SKM-1 treated with dmso at 0.1 percent for 144 hours (cell line): ENCODE data around the gene INPP5D.
"Not testable (repeated sequence)": the region's sequence is repeated elsewhere in the genome, so short reads cannot be mapped to it uniquely, and the experiment has no call there.

Experiments
- DNase-seq: peaks from one replicate; lab custom pipeline; 2025; ENCODE audit not compliant: unreplicated experiment; lab: John Stamatoyannopoulos, UW

Gene INPP5D

GRCh38 chr2:233115741-233116140 lies 55.6 kb downstream of the INPP5D start:
- DNase-seq: no peak

GRCh38 chr2:233116946-233117345 lies 56.8 kb downstream of the INPP5D start:
- no peak for DNase-seq

GRCh38 chr2:233117351-233117750 lies 57.2 kb downstream of the INPP5D start:
- no peak for DNase-seq

- DNase-seq: no peak
Observed at GRCh38 chr2:233117811-233118647, 57.9 kb downstream of the INPP5D start.

GRCh38 chr2:233118648-233119000 lies 58.5 kb downstream of the INPP5D start:
- DNase-seq: no peak

GRCh38 chr2:233119123-233119522 lies 59.0 kb downstream of the INPP5D start:
- no peak for DNase-seq

GRCh38 chr2:233119806-233120205 lies 59.7 kb downstream of the INPP5D start:
- DNase-seq: no peak

- no peak for DNase-seq
Observed at GRCh38 chr2:233120459-233120858, 60.3 kb downstream of the INPP5D start.

GRCh38 chr2:233121856-233122255 lies 61.7 kb downstream of the INPP5D start:
- no peak for DNase-seq

GRCh38 chr2:233122541-233122940 lies 62.4 kb downstream of the INPP5D start:
- no peak for DNase-seq

GRCh38 chr2:233123576-233123975 lies 63.4 kb downstream of the INPP5D start:
- DNase-seq: not testable (repeated sequence)

- DNase-seq: no peak
Observed at GRCh38 chr2:233124421-233125080, 64.4 kb downstream of the INPP5D start.

GRCh38 chr2:233125455-233126065 lies 65.4 kb downstream of the INPP5D start:
- DNase-seq: no peak

GRCh38 chr2:233129351-233129978 lies 69.3 kb downstream of the INPP5D start:
- no peak for DNase-seq

GRCh38 chr2:233130024-233130423 lies 69.9 kb downstream of the INPP5D start:
- no peak for DNase-seq

GRCh38 chr2:233130481-233131020 lies 70.4 kb downstream of the INPP5D start:
- no peak for DNase-seq

GRCh38 chr2:233131936-233132720 lies 72.0 kb downstream of the INPP5D start:
- DNase-seq: no peak

- no peak for DNase-seq
Observed at GRCh38 chr2:233133239-233133638, 73.1 kb downstream of the INPP5D start.

GRCh38 chr2:233135421-233135820 lies 75.3 kb downstream of the INPP5D start:
- DNase-seq: no peak

- DNase-seq: no peak
Observed at GRCh38 chr2:233137040-233137439, 76.9 kb downstream of the INPP5D start.
